ENCODE data around the gene TMOD2.

- TF ChIP-seq, protein P1, sequence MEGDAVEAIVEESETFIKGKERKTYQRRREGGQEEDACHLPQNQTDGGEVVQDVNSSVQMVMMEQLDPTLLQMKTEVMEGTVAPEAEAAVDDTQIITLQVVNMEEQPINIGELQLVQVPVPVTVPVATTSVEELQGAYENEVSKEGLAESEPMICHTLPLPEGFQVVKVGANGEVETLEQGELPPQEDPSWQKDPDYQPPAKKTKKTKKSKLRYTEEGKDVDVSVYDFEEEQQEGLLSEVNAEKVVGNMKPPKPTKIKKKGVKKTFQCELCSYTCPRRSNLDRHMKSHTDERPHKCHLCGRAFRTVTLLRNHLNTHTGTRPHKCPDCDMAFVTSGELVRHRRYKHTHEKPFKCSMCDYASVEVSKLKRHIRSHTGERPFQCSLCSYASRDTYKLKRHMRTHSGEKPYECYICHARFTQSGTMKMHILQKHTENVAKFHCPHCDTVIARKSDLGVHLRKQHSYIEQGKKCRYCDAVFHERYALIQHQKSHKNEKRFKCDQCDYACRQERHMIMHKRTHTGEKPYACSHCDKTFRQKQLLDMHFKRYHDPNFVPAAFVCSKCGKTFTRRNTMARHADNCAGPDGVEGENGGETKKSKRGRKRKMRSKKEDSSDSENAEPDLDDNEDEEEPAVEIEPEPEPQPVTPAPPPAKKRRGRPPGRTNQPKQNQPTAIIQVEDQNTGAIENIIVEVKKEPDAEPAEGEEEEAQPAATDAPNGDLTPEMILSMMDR (IDR thresholded peaks at IDR 0.05): no peak
- TF ChIP-seq ZFX (IDR thresholded peaks at IDR 0.05; ENCODE audit: borderline replicate concordance): no peak
These were observed 16.0 kb upstream of the TMOD2 start for GRCh38 chr15:51735228-51736010.
